ENCODE measurements around the gene ZC3H7B.
A peak's percentile ranks its signal among the peaks of the same experiment; 100 is the strongest.

Gene ZC3H7B

DNA sequence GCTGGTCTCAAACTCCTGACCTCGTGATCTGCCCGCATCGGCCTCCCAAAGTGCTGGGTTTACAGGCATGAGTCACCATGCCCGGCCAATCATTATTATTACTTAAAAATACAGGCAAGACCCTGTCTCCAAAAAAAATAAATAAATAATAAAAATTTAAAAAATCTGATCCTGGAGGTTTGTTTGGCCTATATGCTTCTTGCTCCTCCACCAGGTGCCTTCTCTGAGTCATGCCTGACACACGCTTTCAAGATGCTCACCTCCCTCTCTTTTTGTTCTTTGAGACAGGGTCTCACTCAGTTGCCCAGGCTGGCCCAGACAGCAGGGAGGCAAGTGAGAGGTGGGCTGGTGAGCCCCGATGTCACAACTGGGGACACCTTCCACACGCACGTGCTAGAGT lies 13.5 kb downstream of the ZC3H7B start:
- TF ChIP-seq, protein P1, sequence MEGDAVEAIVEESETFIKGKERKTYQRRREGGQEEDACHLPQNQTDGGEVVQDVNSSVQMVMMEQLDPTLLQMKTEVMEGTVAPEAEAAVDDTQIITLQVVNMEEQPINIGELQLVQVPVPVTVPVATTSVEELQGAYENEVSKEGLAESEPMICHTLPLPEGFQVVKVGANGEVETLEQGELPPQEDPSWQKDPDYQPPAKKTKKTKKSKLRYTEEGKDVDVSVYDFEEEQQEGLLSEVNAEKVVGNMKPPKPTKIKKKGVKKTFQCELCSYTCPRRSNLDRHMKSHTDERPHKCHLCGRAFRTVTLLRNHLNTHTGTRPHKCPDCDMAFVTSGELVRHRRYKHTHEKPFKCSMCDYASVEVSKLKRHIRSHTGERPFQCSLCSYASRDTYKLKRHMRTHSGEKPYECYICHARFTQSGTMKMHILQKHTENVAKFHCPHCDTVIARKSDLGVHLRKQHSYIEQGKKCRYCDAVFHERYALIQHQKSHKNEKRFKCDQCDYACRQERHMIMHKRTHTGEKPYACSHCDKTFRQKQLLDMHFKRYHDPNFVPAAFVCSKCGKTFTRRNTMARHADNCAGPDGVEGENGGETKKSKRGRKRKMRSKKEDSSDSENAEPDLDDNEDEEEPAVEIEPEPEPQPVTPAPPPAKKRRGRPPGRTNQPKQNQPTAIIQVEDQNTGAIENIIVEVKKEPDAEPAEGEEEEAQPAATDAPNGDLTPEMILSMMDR (conservative IDR thresholded peaks at IDR 0.05), result no peak
- peak overlapping the region; percentile 72 for H3K27ac ChIP-seq

DNA sequence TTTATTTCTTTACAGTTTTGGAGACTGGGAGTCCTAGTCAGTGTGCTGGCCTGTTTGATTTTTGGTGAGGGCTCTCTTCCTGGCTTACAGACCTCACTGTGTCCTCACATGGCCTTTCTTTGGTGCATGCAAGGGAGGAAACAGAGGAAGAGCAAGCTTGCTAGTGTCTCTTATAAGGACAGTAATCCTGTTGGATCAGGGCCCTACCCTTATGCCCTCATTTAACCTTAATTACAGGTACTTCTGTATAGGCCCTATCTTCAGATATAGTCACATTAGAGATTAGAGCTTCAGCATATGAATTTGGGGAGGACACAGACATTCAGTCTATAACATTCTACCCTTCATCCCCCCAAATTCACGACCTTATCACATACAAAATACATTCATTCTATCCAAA lies 14.3 kb downstream of the ZC3H7B start:
- TF ChIP-seq, protein P1 (conservative IDR thresholded peaks at IDR 0.05), result no peak
- peak overlapping the region; percentile 72 for H3K27ac ChIP-seq

DNA sequence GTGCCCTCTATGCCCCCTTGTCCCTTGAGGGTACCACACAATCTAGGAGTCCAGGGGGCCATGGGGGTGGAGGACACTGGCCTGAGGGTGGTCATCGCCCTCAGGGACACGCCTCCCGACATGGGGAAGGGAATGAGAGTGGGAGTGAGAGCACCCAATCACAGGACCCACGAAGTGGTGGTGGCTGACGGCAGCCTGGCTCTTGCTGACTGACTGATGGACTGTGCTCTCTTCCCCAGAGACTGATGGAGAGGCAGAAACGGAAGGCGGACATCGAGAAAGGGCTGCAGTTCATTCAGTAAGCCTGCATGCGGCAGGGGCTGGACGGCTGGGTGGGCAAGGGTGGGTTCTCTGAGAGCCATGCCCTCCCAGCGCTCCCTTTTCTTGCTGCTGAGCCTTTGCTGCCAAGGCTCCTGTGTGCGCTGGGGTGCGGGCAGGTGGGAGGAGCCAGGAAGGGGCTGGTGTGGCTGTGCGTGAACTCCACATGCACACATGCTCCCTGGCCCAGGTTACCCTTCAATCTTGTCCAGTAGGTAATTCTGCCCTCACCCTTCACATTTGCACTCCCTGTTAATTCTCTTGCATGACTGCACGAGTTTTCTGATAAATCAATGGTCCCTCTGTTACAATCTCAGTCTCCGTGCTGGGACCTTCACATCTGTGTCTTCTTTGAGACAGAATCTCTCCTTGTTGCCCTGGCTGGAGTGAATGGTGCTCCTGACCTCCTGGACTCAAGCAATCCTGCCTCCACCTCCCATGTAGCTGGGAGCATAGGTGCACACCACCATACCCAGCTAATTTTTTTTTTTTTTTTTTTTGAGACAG lies 19.3 kb downstream of the ZC3H7B start:
- no peak overlapping the region for H3K27ac ChIP-seq
- TF ChIP-seq, protein P1 (conservative IDR thresholded peaks at IDR 0.05), result no peak

DNA sequence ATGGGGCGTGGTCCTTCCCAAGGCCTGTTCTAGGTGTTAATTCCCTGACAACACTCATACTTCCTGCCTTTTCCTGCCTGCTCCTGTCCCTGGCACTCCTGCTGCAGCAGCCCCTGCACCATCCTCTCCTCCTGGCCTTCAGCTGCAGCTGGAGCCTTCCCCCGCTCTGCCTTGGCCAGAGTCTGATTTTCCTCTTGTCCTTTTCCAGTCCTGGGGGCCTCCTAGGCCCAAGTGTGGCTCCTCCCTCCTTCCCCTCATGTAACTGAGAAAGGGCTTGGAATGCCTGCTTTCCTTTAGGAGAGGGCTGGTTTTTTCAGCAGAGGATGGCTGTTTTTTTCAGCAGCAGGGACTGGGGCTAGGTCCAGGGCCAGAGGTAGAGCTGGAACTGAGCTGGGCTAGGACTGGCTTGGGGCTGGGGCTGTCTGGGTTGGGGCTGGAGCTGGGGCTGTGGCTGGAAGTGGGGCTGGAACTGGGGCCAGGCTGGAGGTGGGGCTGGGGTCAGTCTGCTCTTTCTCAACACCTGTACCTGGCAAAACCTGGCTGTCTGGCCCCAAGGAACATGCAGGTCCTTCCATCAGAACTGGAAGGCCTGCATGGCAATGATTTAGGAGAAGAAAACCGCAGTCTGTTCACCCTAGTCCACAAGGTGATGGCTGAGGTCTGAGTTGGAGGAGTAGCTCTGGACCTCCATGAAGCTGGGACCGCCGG lies 23.6 kb downstream of the ZC3H7B start:
- H3K27ac ChIP-seq, result no peak overlapping the region
- TF ChIP-seq, protein P1 (conservative IDR thresholded peaks at IDR 0.05), result no peak

DNA sequence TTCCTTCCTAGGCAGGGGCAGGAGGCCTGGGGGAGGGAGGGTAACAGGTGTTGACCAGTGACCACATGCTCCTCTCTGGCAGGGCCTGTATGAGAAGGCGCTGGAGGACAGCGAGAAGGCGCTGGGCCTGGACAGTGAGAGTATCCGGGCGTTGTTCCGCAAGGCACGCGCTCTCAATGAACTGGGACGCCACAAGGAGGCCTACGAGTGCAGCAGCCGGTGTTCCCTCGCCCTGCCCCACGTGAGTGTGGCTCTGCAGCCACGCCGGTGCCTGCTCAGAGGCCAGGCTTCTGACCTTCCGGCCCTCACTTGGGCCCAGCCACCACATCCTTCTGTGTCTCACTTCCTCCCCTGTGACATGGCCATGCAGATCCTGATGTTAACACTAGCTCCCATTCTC lies 25.8 kb downstream of the ZC3H7B start:
- TF ChIP-seq, protein P1 (conservative IDR thresholded peaks at IDR 0.05), result no peak
- H3K27ac ChIP-seq, result no peak overlapping the region

DNA sequence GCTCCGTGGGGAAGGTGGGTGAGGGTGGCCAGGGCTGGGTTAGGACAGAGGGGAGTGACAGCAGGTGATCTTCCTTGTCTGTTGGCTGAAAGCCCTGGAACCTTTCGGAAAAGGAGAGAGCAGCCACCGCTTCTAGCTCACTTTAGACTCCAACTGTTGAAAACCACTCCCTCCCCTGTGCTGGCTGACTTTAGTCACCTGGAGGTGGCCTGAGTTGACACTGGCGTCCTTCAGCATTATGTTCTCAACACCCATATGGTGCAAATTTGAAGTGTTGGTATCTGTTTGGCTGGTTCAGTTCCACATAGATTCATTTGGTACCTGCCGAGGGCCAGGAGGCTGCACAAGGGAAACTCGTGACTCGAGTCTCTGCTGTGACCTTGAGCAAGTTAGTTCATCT lies 28.8 kb downstream of the ZC3H7B start:
- TF ChIP-seq, protein P1 (conservative IDR thresholded peaks at IDR 0.05), result no peak
- no peak overlapping the region for H3K27ac ChIP-seq

DNA sequence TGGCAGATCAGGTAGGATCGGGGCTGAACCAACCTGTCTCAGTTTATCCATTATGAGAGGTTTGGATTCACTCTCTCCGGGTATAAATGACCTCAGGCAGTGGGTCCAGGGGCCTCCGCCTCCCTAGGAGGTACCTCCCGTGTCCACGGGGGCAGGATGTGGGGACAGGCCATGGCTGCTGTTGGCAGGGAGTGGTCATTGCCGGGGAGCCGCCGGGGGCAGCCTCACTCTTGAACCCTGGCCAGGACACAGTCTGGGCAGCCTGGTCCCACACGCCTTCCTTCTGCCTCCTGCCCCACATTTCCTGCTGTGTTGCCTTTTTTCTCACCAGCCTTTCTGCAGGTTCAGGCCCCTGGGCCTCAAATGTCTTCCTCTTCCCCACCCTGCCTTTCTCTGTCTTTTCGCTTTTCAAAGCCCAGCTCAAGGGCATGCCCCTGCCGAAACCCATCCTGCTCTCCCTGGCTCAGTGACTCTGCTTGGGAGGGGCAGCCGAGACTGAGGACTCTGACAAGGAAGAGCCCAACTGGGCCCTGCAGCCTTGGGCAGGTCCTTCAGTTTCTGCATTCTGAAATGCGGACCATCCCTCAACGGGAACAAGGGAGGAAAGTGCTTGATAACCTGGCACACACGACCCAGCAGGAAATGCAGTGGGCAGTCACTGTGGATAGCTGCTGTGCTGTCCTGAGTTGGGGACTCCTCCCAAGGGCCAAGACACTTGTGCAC lies 31.1 kb downstream of the ZC3H7B start:
- TF ChIP-seq, protein P1 (conservative IDR thresholded peaks at IDR 0.05), result no peak
- H3K27ac ChIP-seq, result no peak overlapping the region
